Tibial artery (tissue), 4 donors: ENCODE results near the gene FGGY.
A peak's percentile ranks its signal among the peaks of the same experiment; 100 is the strongest.

ENCODE experiments used
- DNase-seq, 2 donors: peaks; one replicate each; pipeline ENCODE4 v3.0.0-alpha.2; 2019
- H3K27ac ChIP-seq, 2 donors: fragments of 200-600 bp; sonication (generic) in 1 of 2; 1 replicate in 1 of 2; 2 replicates in 1 of 2; pipeline ENCODE4 v1.5.1; 2018 to 2019; ENCODE audit warnings: mild to moderate bottlenecking in 1 of 2
- H3K27me3 ChIP-seq, 2 donors: fragments of 200-600 bp; sonication (generic) in 1 of 2; one replicate each; pipeline versions ENCODE4 v1.5.1 to v1.6.0; 2016 to 2019
- H3K36me3 ChIP-seq, 3 donors: fragments of 200-600 bp; sonication (generic) in 2 of 3; one replicate each; pipeline ENCODE4 v1.5.1; 2016 to 2019; ENCODE audit warnings: mild to moderate bottlenecking in 2 of 3
- H3K4me1 ChIP-seq, 4 donors: fragments of 200-600 bp; sonication (generic) in 2 of 4; 1 replicate in 3 of 4; 2 replicates in 1 of 4; pipeline ENCODE4 v1.5.1; 2016 to 2019
- H3K4me3 ChIP-seq, 2 donors: fragments of 200-600 bp; sonication (generic) in 1 of 2; 1 replicate in 1 of 2; 2 replicates in 1 of 2; pipeline ENCODE4 v1.5.1; 2018 to 2019; ENCODE audit warnings: mild to moderate bottlenecking in 2 of 2
- H3K9me3 ChIP-seq, 3 donors: fragments of 200-600 bp; sonication (generic) in 1 of 3; one replicate each; pipeline ENCODE4 v1.5.1; 2016 to 2019
- CTCF ChIP-seq, 2 experiments: fragments of 200-600 bp in 1 of 2; fragments of 450-650 bp in 1 of 2; IDR thresholded peaks; one replicate each; pipeline ENCODE4 v1.5.1; 2017 to 2019; ENCODE audit warnings: antibody characterized with exemption in 2 of 2, mild to moderate bottlenecking in 1 of 2, moderate library complexity in 1 of 2
- intact Hi-C: fragments of 100-400 bp; cut with DNase I; formaldehyde crosslinking; loops from one replicate; pipeline ENCODE4 v1.15.0; 2023; ENCODE audit warnings: low total_unique reads

FGGY gene

GRCh38 chr1:59512702-59513101 lies 215.8 kb downstream of the FGGY start:
- TF ChIP-seq CTCF (IDR thresholded peaks at IDR 0.05): no peak
- no peak overlapping the region for H3K4me3 ChIP-seq

GRCh38 chr1:59514061-59514909 lies 217.4 kb downstream of the FGGY start:
- intact Hi-C loops: no loop called here
- no peak for TF ChIP-seq CTCF (IDR thresholded peaks at IDR 0.05)
- Histone ChIP-seq H3K27me3 (no peaks in the 10 kb centered on the region), H3K4me3 (no peak overlapping the region), H3K4me1 (peaks cover 0 to 6% (median 2%) of the 10 kb centered on the region in 4 donors), H3K9me3 (no peaks in the 10 kb centered on the region), H3K27ac (no peak overlapping the region), H3K36me3 (no peaks in the 10 kb centered on the region)
- no peak for DNase-seq

More at GRCh38 chr1:59512702-59513101, 215.8 kb downstream of the FGGY start:
- H3K36me3 ChIP-seq: no peaks in the 10 kb centered on the region
- no peak overlapping the region for H3K27ac ChIP-seq
- intact Hi-C loops: no loop called here
- H3K4me1 ChIP-seq: peaks cover 0 to 6% (median 2%) of the 10 kb centered on the region in 4 donors
- H3K9me3 ChIP-seq: no peaks in the 10 kb centered on the region
- no peaks in the 10 kb centered on the region for H3K27me3 ChIP-seq
- no peak for DNase-seq

GRCh38 chr1:59516881-59517280 lies 220.0 kb downstream of the FGGY start:
- H3K4me1 ChIP-seq: peaks cover 3 to 27% (median 16%) of the 10 kb centered on the region in 4 donors
- H3K9me3 ChIP-seq: no peaks in the 10 kb centered on the region
- no peak for TF ChIP-seq CTCF (IDR thresholded peaks at IDR 0.05)
- no peak for DNase-seq
- no peaks in the 10 kb centered on the region for H3K36me3 ChIP-seq
- intact Hi-C loops: no loop called here
- no peak overlapping the region for H3K4me3 ChIP-seq
- H3K27ac ChIP-seq: peak overlapping the region; percentile 32 to 45
- no peaks in the 10 kb centered on the region for H3K27me3 ChIP-seq

- intact Hi-C loops: loop anchor here (10.0 kb wide), 1 partner anchor 65 kb away; no protein-coding TSS in a partner anchor
- Histone ChIP-seq H3K36me3 (no peaks in the 10 kb centered on the region), H3K4me3 (no peak overlapping the region), H3K9me3 (no peaks in the 10 kb centered on the region), H3K4me1 (peaks cover 3 to 32% (median 18%) of the 10 kb centered on the region in 4 donors), H3K27me3 (no peaks in the 10 kb centered on the region), H3K27ac (peak overlapping the region; percentile 73 to 78)
- TF ChIP-seq CTCF (IDR thresholded peaks at IDR 0.05): no peak
- DNase-seq: peak in 1 of 2 donors; percentile 70
Observed at GRCh38 chr1:59520194-59520593, 223.3 kb downstream of the FGGY start.

GRCh38 chr1:59520827-59521418 lies 224.0 kb downstream of the FGGY start:
- intact Hi-C loops: loop anchor here (10.0 kb wide), 1 partner anchor 66 kb away; no protein-coding TSS in a partner anchor
- H3K9me3 ChIP-seq: no peaks in the 10 kb centered on the region
- H3K27me3 ChIP-seq: no peaks in the 10 kb centered on the region
- H3K4me3 ChIP-seq: no peak overlapping the region
- no peaks in the 10 kb centered on the region for H3K36me3 ChIP-seq
- peak; percentile 35 to 82 for DNase-seq
- H3K4me1 ChIP-seq: peaks cover 3 to 32% (median 18%) of the 10 kb centered on the region in 4 donors
- no peak for TF ChIP-seq CTCF (IDR thresholded peaks at IDR 0.05)
- H3K27ac ChIP-seq: peak overlapping the region; percentile 73 to 78
